ELF-1 (cell line): ENCODE data around the gene MARCHF9.
"Not testable (repeated sequence)": the region's sequence is repeated elsewhere in the genome, so short reads cannot be mapped to it uniquely, and the experiment has no call there.

ENCODE experiments used
- DNase-seq: peaks from one replicate; pipeline ENCODE4 v3.0.0-alpha.2; 2016; ENCODE audit warnings: low read depth, low spot score

Gene MARCHF9

GRCh38 chr12:57769594-57769993 is 14.7 kb downstream of the MARCHF9 start:
- DNase-seq, result no peak

GRCh38 chr12:57770734-57771133 is 15.8 kb downstream of the MARCHF9 start:
- no peak for DNase-seq

- DNase-seq, result no peak
These were observed 16.5 kb downstream of the MARCHF9 start for GRCh38 chr12:57771236-57771872.

GRCh38 chr12:57771873-57772428 is 17.0 kb downstream of the MARCHF9 start, which contains the start of gene METTL1:
Gene METTL1, minus strand, starts transcription at chr12:57772105. Its CDS starts 22 bp downstream, at chr12:57772083.
- DNase-seq, result peak; percentile 99

DNA sequence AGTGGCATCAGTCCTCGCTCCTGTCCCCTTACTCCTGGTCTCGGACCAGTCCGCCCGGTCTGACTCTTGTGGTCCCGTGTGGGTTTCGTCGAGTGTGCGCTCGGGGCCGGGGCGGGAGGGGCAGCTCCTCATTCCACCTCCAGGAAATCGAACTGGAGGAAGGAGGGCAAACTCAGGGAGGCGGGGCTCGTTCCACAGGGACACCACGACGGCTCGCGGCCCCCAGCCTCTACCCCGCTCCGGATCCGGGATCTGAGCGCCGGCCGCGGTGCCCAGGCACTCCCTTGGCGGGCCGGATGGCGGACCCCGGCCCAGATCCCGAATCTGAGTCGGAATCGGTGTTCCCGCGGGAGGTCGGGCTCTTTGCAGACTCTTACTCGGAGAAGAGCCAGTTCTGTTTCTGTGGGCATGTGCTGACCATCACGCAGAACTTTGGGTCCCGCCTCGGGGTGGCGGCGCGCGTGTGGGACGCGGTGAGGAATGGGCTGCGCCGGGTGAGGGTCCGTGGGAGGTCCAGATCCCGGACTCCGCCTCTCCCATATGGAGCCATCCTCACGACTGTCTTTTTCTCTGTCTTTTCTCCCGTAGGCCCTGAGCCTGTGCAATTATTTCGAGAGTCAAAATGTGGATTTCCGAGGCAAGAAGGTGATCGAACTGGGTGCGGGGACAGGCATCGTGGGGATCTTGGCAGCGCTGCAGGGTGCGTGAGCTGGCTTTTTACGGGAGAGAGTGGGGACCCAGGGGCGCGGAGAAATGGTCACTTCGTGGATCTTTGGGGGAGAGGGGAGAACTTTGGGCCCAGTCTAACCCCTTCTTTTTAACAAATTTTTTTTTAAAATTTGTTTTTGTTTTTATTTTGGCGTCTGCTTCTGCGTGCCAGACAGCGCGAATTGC is 17.8 kb downstream of the MARCHF9 start, which contains the start of gene EEF1AKMT3:
Gene EEF1AKMT3 (plus strand): TSS at position 186 of the 894 bp plus-strand sequence. CDS start 111 bp downstream, at position 297.
- no peak for DNase-seq

GRCh38 chr12:57774634-57775033 is 19.7 kb downstream of the MARCHF9 start:
- not testable (repeated sequence) for DNase-seq

GRCh38 chr12:57775044-57775443 is 20.1 kb downstream of the MARCHF9 start:
- DNase-seq, result no peak

DNA sequence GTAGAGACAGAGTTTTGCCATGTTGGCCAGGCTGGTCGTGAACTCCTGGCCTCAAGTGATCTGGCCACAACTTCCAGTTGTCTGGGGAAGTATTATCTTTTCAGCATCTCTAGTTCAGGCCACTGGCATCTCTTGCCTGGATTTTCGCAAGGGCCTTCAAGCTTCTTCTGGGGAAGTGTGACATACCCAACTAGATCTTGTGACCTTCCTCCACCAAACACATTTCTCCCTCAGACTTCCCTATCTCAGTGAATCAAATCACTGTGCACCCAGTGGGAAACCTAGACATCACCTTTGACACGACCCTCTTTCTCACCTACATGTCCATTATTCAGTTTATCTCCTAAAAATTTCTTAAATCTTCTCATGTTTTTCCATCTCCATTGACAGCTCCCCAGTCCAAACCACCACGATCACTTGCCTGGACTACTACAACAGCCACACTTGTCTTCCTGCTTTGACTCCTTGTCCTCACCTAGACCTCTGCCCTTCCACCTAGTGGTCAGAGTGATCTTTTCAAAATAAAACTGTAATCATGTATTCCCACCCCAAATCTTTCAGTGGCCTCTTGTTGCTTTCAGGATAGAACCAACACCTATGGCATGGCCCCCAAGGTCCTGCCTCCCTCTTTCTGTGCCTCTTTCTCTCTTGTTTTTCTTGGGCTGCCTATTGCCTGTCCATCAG is 20.8 kb downstream of the MARCHF9 start:
- no peak for DNase-seq

DNA sequence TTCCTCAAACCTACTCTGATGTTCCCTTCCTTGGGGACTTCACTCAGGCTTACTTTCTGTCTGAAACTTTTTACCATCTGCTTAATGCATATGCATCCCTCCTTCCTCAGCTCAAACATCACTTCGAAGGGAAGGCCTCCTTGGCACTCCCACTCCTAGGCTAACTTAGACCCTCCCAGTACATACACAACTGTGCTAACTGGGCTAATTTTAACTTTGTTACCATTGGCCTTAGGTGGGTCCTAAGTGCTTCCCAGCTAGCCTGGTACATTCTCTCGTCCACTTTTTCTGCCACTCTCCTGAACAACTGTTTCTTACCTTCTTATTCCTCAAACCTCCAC is 21.3 kb downstream of the MARCHF9 start:
- DNase-seq, result no peak

- no peak for DNase-seq
These were observed 22.5 kb downstream of the MARCHF9 start for GRCh38 chr12:57777367-57777766.

DNA sequence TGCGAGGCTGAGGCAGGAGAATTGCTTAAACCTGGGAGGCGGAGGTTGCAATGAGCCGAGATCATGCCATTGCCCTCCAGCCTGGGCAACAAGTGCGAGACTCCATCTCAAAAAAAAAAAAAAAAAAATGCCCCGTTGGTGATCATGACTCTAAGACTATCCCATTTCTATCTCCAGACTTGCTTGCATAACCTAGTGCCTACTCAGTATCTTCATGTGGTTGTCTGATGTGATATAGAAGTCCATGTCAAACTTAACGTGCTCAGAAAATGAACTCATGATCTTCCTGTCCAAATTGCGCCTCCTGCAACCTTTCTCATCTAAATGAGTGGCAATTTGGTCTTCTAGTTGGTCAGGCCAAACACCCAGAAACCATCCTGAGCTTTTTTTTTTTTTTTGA is 23.0 kb downstream of the MARCHF9 start:
- no peak for DNase-seq

GRCh38 chr12:57779736-57780135 is 24.8 kb downstream of the MARCHF9 start:
- DNase-seq, result no peak

DNA sequence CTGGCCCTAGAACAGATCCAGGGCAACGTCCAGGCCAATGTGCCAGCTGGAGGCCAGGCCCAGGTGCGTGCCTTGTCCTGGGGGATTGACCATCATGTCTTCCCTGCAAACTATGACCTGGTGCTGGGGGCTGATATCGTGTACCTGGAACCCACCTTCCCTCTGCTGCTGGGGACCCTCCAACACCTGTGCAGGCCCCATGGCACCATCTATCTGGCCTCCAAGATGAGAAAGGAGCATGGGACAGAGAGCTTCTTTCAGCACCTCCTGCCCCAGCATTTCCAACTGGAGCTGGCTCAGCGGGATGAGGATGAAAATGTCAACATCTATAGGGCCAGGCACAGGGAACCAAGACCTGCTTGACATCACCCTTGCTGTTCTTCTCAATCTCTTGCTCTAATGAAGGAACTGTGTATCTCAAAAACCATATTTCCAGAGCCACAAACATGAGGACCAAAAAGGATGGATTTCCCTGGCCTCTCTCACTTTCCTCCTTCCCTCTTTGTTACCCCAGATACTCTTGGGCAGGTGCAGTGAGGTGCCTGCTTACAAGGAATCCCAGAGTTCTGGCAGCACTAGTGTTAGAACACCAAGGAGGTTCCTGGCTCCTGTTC is 25.5 kb downstream of the MARCHF9 start:
- DNase-seq, result no peak

DNA sequence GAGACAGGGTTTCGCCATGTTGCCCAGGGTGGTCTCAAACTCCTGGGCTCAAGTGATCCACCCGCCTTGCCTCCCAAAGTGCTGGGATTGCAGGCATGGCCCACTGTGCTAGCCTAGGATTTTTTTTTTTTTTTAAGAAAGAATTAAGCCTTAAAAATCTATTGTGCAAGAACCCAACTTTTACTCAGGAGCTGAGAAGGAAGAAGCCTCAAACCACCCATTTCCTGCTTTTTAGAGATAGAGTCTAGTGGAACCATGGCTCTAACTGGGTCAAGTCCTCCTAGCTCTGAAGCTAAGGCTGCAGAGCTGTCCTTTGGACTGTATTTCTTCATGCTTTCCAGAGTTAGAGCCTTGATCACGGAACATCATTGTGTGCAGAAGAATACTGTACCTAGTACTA is 26.3 kb downstream of the MARCHF9 start:
- no peak for DNase-seq

GRCh38 chr12:57781801-57782200 is 26.9 kb downstream of the MARCHF9 start:
- DNase-seq, result no peak

DNA sequence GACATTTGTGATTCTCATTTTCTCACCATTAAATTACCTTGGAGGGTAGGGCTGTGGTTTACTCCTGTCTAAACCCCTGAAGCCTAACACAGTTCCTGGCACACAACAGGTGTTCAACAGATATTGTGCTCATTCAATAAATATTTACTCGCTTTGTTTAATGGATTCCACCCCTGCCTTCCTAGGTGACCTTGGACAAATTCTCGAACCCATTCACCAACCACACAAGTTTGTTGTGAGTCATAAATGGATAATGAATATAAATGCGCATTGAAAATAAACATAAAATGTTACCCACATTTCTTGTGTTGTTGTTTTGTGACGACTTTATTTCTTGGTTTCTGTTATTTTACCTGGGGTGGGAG is 27.3 kb downstream of the MARCHF9 start:
- no peak for DNase-seq

- peak; percentile 93 for DNase-seq
These were observed 27.9 kb downstream of the MARCHF9 start, which contains the start of gene TSFM for GRCh38 chr12:57782608-57783465. Gene TSFM, plus strand, starts transcription at chr12:57782787. Its CDS starts 15 bp downstream, at chr12:57782802.

GRCh38 chr12:57783466-57783801 is 28.5 kb downstream of the MARCHF9 start:
- no peak for DNase-seq

GRCh38 chr12:57783861-57784260 is 29.0 kb downstream of the MARCHF9 start:
- DNase-seq, result no peak

DNA sequence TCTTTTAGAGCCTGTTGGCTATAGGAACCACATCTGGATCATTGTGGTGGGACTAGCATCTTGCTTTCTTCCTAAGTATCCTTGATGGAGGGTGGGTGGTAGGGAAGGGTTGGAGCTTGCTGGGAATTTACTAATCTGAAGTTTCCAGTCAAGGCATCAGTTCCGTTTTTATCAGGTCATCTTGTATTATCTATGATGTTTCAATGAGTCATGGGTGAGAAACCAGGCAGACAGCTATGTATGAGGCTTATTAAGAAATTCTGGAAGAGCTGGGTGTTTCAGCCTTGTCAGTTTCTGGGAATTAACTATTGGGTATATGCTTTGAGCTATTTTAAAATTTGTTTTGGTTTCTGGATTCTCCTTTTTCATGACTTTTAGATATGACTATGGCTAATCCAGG is 39.0 kb downstream of the MARCHF9 start:
- DNase-seq, result no peak

DNA sequence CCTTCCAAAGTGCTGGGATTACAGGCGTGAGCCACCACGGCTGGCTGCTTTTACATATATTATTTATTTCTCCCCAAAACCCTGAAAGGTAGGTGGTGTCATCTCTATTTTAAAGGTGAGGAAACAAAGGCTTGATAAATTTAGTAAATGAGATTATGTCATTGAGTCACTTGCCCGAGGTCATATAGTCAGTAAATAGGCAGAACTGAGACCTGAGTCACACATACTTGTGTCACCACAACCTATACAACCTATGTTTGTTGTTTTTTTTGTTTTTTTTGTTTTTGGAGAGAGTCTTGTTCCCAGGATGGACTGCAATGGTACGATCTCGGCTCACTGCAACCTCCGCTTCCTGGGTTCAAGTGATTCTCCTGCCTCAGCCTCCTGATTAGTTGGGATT is 40.5 kb downstream of the MARCHF9 start:
- DNase-seq, result no peak
